OCI-LY1 (cell line): ENCODE results near the gene STK36.

ENCODE experiments used
- CTCF ChIP-seq: fragments of 200-600 bp; sonication (generic), shearing (Covaris generic); IDR thresholded peaks from 2 replicates; pipeline ENCODE4 v1.5.1; 2017; ENCODE audit warnings: mild to moderate bottlenecking, antibody characterized with exemption, low read length, moderate library complexity, mixed read lengths
- EZH2 ChIP-seq: fragments of 200-600 bp; sonication (generic), shearing (Covaris generic); IDR thresholded peaks from 2 replicates; pipeline ENCODE4 v1.8.0; 2017; ENCODE audit warnings: borderline replicate concordance, mixed run types, mild to moderate bottlenecking, antibody characterized with exemption, low read length, moderate library complexity, mixed read lengths

GRCh38 chr2:218655751-218656150 lies 16.1 kb upstream of the STK36 start:
- TF ChIP-seq CTCF (no peak), EZH2 (no peak)
